ENCODE results near the gene GCC2.

DNA sequence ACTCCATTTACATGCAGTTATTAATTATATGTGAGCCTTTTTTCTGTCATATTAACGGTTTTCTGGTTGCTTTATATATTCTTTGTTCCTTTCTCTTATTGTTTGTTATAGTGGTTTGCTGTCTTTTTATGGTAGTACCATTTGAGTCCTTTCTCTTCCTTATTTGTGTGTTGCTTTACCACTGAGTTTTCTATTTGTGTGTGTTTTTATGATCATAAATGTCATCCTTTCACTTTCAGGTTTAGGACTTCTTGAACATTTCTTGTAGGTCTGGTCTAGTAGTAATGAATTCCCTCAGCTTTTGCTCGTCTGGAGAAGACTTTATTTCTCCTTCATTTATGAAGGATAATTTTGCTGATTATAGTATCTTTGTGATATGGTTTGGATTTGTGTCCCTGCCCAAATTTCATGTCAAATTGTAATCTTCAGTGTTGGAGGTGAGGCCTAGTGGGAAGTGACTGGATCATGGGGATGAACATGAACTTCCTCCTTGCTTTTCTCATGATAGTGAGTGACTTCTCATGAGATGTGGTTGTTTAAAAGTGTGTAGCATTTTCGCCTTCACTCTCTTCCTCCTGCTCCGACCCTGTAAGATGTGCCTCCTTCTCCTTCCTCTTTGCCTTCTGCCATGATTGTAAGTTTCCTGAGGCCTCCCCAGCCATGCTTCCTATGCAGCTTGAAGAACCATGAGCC lies 11.5 kb downstream of the GCC2 start:
- TF ChIP-seq SIN3A (IDR thresholded peaks at IDR 0.05; ENCODE audit: borderline replicate concordance, insufficient read depth, low read length) (no peak), POLR2AphosphoS5 (IDR thresholded peaks at IDR 0.05; ENCODE audit: low read depth, low read length) (no peak)
